Kidney capillary endothelial cell (primary cell): ENCODE measurements around the gene CLDN14.
A peak's percentile ranks its signal among the peaks of the same experiment; 100 is the strongest.

Experiments
- DNase-seq: peaks from one replicate; pipeline ENCODE4 v3.0.0-alpha.2; 2018; ENCODE audit warnings: low spot score

Gene CLDN14

DNA sequence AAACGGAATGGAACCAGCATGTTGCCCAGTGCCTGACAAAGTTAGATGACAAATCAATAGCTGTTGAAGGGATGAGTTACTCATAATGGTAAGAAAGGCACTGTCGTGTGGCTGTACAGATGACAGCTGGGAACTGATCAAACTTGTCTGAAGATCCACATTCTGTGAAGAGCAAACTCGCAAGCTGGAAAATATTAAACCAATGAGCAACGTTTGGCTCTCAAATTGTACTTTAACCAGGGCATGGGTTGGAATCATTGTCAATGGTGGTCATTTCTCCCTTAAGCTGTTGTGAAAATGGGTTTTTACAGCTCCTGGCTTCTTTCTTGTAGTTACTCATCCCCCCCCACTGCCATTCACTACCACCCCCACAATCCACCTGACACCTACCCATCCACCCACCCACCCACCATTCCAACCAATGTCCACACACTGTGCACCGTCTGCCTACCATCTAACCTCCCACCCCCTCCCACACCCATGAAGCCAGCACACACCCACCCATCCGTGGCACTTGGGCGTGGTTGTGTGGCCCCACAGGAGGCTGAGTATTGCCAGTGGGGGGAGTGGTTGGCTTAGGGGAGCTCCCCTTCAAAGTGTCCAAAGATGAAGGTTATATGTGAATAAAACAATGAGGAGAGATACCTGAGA lies 46.7 kb downstream of the CLDN14 start:
- DNase-seq: no peak

DNA sequence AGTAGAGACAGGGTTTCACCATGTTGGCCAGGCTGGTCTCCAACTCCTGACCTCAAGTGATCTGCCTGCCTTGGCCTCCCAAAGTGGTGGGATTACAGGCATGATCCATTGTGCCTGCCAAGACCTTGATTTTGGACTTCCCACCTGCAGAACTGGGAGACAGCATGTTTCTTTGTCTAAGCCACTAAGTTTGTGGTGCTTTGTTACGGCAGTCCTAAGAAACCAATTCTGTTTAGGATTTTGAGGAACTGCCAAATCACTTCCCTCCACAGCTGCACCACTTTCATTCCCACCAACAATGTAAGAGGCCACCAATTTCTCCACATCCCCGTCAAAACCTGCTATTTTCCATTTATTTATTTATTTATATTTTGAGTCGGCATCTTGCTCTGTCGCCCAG lies 48.7 kb downstream of the CLDN14 start:
- DNase-seq: no peak

DNA sequence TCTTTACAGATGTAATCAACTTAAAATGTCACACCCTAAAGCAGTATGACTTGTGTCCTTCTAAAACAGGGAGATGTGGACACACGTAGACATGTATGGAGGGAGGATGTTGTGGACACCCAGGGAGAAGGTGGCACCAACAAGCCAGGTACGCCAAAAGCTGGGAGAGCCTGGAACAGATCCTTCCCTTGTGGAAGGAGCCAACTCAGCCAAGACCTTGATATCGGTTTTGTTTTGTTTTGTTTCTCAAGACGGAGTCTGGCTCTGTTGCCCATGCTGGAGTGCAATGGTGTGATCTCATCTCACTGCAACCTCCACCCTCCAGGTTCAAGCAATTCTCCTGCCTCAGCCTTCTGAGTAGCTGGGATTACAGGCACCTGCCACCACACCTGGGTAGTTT lies 49.1 kb downstream of the CLDN14 start:
- no peak for DNase-seq

DNA sequence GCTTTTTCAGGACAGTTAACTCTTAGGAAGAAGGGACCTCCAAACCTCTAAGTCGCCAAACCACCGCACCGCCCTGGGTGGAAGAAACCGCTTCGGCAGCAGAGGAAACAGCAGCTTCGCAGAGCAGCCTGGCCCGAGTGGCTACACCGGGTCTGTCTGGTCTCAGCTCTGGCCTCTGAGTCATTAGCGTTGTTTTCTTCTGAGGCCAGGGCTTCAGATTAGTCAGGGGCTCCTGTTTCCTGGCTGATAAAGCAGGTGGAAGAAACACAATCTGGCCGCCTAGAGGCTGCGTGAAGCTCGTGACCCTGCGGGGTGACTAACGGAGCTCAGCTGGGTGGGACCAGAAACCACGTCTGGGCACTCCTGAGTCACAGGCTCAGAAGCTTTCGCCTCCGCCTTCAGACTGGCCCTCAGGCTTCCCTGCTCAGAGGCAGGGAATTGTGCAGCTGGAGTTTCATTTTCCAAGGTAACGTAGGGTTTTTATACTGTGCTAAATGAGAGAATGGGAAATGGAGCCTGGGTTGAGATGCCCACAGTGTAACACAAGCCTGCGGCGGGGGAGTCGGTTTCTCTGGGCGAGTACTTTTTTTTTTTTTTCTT lies 49.9 kb downstream of the CLDN14 start:
- DNase-seq: peak; percentile 100

DNA sequence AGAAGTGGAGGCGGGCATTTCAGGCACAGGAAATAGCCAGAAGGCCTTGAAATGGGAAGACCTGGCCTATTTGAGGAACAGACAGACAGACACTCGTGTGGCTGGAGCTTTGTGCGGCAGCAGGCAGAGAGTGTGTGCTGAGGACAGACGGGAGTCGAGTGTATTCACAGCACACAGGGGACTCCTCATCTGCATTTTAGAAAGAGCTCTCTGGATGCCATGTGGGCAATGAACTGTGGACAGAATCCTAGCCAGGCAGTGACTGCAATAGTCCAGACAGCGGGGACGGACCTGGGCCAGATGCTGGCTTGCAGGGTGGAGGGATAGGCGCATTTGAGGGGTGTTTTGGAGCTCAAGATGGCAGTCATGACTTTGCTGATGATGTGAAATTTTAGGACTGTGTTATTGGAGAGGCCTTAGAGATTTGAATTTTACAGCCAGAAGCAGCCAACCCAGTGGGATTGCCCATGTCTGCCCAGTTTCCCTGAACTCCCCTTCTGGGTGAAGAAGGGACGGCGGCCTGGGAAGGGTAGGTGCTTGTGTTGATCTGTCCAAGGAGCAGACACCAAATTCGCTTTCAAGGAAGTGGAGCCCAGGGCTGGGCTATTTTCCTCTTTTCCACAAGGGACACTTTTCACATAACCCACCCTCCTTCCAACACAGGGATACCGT lies 51.0 kb downstream of the CLDN14 start:
- DNase-seq: no peak

DNA sequence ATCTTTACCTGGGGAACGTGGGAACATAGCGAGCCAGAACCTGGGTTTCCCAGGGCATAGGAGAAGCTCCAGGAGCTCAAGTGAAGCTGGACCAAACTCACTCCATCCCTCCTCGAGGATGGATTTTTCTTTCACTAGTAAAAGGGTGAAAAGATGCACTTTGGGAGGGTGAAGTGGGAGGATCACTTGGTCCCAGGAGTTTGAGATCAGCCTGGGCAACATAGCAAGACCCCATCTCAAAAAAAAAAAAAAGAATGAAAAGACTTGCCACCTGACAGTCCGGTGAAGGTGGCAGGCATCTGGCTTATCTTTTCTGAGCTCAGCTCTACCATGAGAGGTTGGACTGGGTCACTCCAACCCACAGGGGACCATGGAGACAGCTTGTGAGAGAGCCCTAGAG lies 52.4 kb downstream of the CLDN14 start:
- DNase-seq: no peak

DNA sequence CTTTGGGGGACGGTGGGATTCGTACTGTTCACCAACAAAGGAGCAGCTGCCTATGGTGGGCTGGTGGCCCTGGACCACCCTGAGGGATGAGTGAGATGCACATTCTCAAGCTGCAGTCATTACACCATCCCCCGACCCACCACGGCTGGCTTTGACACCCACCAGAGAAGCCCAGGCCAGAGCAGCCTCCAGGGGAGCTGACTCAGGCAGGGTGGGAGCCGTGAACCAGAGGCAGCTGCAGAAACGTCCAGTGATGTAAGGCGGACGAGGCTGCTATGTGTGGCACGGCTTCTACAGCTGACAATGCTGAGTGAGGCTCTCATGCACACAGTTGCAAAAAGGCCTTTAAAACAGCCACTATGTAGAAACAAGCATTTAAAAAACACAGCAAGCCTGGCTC lies 54.6 kb downstream of the CLDN14 start:
- DNase-seq: no peak

DNA sequence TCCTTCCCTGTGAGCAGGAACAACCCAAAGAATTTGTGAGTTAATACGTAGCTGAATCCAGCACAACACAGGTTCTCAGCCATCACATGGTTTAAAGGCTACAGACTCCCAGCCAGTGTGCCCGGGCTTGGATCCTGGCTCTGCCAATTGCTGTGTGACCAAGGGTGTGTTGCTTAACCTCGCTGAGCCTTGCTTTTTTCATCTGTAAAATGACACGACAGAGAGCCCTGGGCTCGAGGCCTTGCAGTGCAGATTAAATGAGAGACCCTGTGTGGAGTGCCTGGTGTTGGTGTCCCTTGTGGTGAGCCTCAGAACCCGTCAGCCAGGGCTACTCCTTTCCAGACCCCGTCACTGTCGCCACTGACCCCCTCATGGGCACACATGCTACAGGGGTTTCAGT lies 55.3 kb downstream of the CLDN14 start:
- no peak for DNase-seq

DNA sequence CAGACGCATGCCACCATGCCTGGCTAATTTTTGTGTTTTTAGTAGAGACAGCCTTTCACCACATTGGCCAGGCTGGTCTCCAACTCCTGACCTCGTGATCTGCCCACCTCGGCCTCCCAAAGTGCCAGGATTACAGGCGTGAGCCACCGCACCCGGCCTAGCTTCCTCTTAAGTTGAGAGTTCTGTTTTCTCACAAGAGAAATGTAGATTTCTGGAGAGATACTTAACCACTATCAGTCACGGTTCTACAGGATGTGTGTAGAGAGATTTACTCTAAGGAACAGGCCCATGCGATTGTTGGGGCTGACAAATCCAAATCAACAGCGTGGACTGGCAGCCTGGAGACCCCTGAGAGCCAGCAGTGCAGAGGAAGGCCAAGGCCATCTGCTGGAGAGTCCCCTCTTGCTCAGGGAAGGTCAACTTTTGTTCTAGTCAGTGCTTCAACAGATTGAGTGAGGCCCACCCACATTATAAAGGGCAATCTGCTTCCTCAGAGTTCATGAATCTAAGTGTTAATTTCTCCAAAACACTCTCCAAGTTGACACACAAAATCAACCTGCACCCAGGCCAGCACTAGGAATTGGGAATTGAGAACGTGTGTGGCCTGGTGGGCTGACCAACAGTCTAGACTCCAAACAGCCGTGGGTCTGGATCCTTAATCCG lies 56.0 kb downstream of the CLDN14 start:
- DNase-seq: no peak

DNA sequence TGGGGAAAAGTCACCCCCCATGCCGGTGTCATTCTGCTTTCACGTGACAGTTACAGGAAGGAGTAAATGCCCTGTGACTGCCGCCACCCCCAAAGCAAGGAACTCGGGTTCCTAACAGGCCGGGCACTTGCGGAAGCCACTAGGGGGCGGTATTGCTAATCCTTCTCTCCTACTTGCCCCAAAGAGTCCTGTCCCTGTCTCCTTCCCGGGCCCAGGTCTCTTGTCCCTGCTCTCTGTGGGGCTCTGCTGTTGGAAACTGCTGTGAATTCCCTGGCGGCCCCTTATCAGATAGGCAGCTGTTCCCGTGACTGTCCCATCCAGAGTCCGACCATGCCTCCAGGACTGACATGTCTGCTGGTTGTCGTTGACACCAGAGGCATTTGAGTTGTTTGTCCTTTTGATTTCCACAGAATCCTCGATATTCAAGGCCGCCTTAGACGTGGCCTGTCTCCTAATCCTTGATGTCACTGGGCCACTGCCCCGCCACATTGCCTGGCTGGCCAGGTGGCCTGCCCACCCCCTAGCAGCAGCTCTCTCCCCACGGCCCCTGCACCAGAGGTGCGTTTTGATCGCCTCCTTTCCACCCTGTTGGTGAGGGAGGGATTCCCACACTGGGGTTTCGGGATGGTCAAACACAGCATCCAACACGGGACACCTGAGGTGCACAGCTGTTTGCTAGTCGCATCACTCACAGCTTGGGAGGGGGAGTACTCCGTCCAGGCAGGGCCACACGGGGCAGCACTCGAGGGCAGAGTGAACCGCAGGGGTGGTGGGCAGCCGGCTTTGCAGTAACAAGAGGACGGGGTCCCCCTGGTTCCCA lies 57.4 kb downstream of the CLDN14 start:
- DNase-seq: peak; percentile 72

DNA sequence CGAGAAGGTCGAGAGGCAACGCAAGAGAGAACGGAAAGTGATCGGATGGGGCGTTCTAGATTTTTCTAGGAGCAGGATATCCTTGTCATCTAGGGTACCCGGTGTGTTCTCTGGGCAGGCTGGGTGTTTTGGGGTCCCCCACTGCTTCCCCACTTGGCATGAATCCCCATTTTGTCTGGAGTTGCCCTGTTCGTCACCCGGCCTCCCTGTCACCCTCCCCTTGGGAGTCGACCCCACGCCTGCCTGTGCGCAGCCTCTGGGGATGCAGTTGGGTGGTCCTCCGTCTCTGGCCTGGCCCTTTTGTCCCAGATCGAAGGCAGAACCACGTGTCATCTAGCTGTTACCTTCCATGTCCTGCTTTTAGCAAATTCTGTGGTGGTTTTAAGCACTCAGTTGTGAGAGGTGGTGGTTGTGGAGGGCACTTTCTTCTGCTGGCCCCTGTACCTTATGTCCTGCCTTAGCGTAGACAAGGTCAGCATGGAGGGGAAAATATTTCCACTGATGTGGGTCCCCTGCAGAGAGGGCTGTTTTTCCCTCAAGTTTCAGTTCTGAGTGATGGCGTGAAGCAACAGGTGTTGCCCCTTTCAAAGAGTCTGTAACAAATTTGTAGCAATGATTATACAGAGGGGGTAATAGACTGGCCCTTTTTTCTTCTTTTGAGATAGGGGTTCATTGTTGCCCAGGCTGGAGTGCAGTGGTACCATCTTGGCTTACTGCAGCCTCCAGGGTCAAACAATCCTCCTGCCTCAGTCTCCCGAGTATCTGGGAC lies 59.2 kb downstream of the CLDN14 start:
- DNase-seq: no peak

DNA sequence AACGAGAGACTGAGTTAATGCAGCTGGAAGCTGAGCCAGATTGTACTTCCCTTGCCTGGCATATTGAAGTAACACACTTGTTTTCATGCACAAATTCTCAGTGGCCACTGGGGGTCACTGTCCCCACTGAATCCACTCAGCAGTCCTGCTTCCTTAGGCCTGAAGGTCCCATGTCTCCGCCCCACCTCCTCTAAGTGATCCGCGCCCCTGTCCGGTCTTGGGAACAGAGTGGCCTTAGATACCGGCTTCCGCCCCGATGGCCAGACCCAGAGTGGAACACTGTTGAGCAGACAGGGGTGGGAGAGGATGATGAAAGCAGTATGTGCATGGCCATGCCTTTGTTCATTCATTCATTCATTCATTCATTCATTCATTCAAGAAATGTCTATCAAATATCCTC lies 59.9 kb downstream of the CLDN14 start:
- DNase-seq: peak; percentile 86

DNA sequence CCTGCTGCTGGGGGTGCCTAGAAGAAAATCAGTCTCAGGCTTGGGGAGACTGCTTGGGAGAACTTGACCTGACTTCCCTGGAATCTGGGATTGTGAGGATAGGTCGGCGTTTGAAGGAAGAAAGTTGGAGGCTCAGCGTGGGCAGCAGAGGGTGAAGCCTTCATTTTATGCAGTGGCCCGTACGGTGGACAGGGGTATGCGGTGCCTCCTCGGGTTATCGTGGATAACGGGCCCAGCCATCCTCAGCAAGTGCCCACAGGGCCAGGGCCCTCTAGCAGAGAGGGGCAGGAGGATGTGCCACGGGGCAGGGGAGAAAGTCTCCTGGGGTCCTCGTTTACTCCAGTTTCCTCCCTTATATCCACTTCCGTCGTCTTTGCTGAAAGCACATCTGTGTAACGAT lies 60.7 kb downstream of the CLDN14 start:
- no peak for DNase-seq

DNA sequence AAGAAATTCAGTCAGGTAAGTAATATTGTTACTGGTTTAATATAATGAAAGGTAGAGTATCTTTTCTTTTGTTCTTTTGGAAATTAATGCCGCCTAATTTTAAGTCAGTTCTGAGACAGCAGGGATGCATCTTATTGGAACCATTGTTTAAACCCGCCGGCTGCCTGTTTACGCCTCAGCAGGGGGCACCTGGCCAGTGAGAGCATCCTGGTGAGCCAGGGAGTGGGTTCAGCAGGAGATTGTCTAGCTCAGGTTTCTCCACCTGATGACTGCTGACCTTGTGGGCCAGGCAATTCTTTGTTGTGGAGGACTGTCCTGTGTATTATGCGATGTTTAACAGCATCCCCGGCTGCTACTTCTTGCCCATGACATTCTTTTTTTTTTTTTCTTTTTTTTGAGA lies 64.5 kb downstream of the CLDN14 start:
- DNase-seq: no peak

DNA sequence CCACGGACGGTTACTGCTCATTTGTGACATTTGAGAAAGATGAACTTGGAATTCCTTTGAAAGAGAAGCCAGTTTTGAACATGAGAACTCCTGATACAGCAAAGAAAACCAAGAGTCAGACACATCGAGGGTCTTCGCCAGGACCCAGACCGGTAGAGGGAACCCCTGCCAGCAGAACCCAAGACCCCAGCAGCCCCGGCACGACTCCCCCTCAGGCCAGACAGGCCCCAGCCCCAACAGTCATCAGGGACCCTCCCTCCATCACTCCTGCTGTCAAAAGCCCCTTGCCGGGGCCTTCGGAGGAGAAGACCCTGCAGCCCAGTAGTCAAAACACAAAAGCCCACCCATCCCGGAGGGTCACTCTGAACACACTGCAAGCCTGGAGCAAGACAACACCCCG lies 67.0 kb downstream of the CLDN14 start:
- DNase-seq: no peak

DNA sequence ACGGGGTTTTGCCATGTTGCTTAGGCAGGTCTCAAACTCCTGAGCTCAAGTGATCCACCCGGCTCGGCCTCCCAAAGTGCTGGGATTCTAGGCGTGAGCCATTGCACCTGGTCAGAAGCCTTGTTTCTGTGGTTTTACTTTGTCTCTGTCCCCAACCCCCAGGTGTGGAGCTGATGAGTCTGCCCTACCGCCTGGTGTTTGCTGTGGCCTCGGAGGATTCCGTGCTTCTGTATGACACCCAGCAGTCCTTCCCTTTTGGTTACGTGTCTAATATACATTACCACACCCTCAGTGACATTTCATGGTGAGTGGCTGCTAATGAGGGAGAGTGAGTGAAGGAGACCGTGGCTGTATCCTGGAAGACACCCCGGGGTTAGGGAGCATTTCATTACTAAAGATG lies 68.6 kb downstream of the CLDN14 start:
- DNase-seq: no peak
